Endothelial cell of umbilical vein (primary cell): ENCODE measurements around the gene FOXL1. TPM values are rescaled to one million over a fixed set of nuclear protein-coding genes. Genes with fewer than 3 reads are reported as not detected.

ENCODE experiments used
- BruUV-seq: library from RNA; stranded (reverse); fragments of 400-500 nt; replicated peaks from 2 replicates; lab custom pipeline; 2021; lab: Mats Ljungman, UMichigan
- CTCF ChIA-PET: fragments of 300-600, 350-600 bp; sonication (Branson Sonifier 250); formaldehyde crosslinking; loops from one replicate; lab custom pipeline; 2021; ENCODE audit warnings: antibody characterized with exemption, inconsistent platforms; lab: Charles Lee
- POLR2A ChIA-PET: fragments of 300-600, 350-600 bp; sonication (Branson Sonifier 250); formaldehyde crosslinking; loops from one replicate; lab custom pipeline; 2021; ENCODE audit warnings: antibody characterized with exemption, inconsistent platforms; lab: Charles Lee
- DNase-seq: peaks from one replicate; pipeline ENCODE4 v3.0.0-alpha.2; 2011; ENCODE audit warnings: low read depth, low spot score
- FAIRE-seq: peaks from 2 replicates; lab custom pipeline; 2011; peaks lifted over from hg19 to GRCh38; lab: Jason Lieb, UNC
- H2AFZ ChIP-seq: 2 replicates; pipeline ENCODE4 v1.6.0; 2012; ENCODE audit warnings: low read depth, low read length, control low read depth, inconsistent platforms
- H3K27ac ChIP-seq: 2 replicates; pipeline ENCODE4 v1.5.1; 2011; ENCODE audit warnings: low read depth, mild to moderate bottlenecking, control low read depth, low read length, moderate library complexity; ENCODE audit not compliant: insufficient read depth
- H3K27me3 ChIP-seq, 2 experiments: 2 replicates each; pipeline versions ENCODE4 v1.6.0 to v1.6.1; 2011; ENCODE audit warnings: low read length in 2 of 2, mixed read lengths in 1 of 2; ENCODE audit not compliant: control insufficient read depth in 2 of 2, insufficient read depth in 2 of 2
- H3K36me3 ChIP-seq, 2 experiments: 2 replicates in 1 of 2; 3 replicates in 1 of 2; pipeline ENCODE4 v1.5.1; 2011; ENCODE audit warnings: low read length in 2 of 2, mild to moderate bottlenecking in 1 of 2, moderate library complexity in 1 of 2; ENCODE audit not compliant: control insufficient read depth in 2 of 2, insufficient read depth in 2 of 2; ENCODE audit errors: extremely low read depth in 1 of 2
- H3K4me1 ChIP-seq: 3 replicates; pipeline ENCODE4 v1.5.1; 2011; ENCODE audit warnings: mild to moderate bottlenecking, low read length; ENCODE audit not compliant: control insufficient read depth, insufficient read depth; ENCODE audit errors: extremely low read depth
- H3K4me2 ChIP-seq: 2 replicates; pipeline ENCODE4 v1.6.1; 2011; ENCODE audit warnings: low read length, control low read depth, mixed read lengths; ENCODE audit not compliant: insufficient read depth
- H3K4me3 ChIP-seq, 3 experiments: fragments of 200-600 bp in 1 of 3; sonication (generic), shearing (Covaris generic) in 1 of 3; replicated peaks in 1 of 3; 2 replicates each; pipeline ENCODE4 v1.5.1; 2011 to 2016; ENCODE audit warnings: control low read depth in 3 of 3, low read length in 3 of 3, mild to moderate bottlenecking in 2 of 3, inconsistent platforms in 1 of 3, low read depth in 1 of 3, moderate library complexity in 1 of 3; ENCODE audit not compliant: insufficient read depth in 1 of 3
- H3K79me2 ChIP-seq: 2 replicates; pipeline ENCODE4 v1.6.0; 2012; ENCODE audit warnings: low read length, inconsistent platforms; ENCODE audit not compliant: control insufficient read depth, insufficient read depth
- H3K9ac ChIP-seq: replicated peaks from 2 replicates; pipeline ENCODE3; 2011; ENCODE audit warnings: low read length, control low read depth; ENCODE audit not compliant: insufficient read depth; ENCODE audit errors: extremely low read depth
- H3K9me1 ChIP-seq: replicated peaks from 3 replicates; pipeline ENCODE4 v1.6.0; 2011; ENCODE audit warnings: mild to moderate bottlenecking, low read length; ENCODE audit not compliant: control insufficient read depth, insufficient read depth; ENCODE audit errors: extremely low read depth
- H3K9me3 ChIP-seq: replicated peaks from 2 replicates; pipeline ENCODE4 v1.5.1; 2012; ENCODE audit warnings: low read length, inconsistent platforms; ENCODE audit not compliant: control insufficient read depth, insufficient read depth
- H4K20me1 ChIP-seq: replicated peaks from 2 replicates; pipeline ENCODE3; 2011; ENCODE audit warnings: mild to moderate bottlenecking, low read length; ENCODE audit not compliant: control insufficient read depth, insufficient read depth; ENCODE audit errors: extremely low read depth
- EZH2 ChIP-seq: IDR thresholded peaks from 2 replicates; pipeline ENCODE4 v1.6.1; 2012; ENCODE audit warnings: borderline replicate concordance, low read depth, mild to moderate bottlenecking, moderate library complexity, low read length, inconsistent platforms; ENCODE audit not compliant: severe bottlenecking
- FOS ChIP-seq: IDR thresholded peaks from 2 replicates; pipeline ENCODE4 v1.6.1; 2011; ENCODE audit warnings: mild to moderate bottlenecking, low read length, moderate library complexity, borderline replicate concordance; ENCODE audit not compliant: insufficient read depth
- GATA2 ChIP-seq: IDR thresholded peaks from 2 replicates; pipeline ENCODE4 v1.7.0; 2011; ENCODE audit warnings: low read depth, mild to moderate bottlenecking, moderate library complexity, mixed read lengths, low read length; ENCODE audit not compliant: insufficient read length, insufficient read depth
- JUN ChIP-seq: IDR thresholded peaks from 2 replicates; pipeline ENCODE4 v1.6.1; 2011; ENCODE audit warnings: borderline replicate concordance, low read depth; ENCODE audit not compliant: insufficient read length, insufficient read depth
- MAX ChIP-seq: IDR thresholded peaks from 2 replicates; pipeline ENCODE4 v1.6.1; 2011; ENCODE audit not compliant: insufficient read depth, insufficient read length
- MYC ChIP-seq: IDR thresholded peaks from one replicate; pipeline ENCODE4 v1.6.1; 2011; ENCODE audit warnings: mild to moderate bottlenecking, low read depth, low read length
- POLR2A ChIP-seq: IDR thresholded peaks from 2 replicates; pipeline ENCODE4 v1.6.1; 2012; ENCODE audit warnings: low read depth, mild to moderate bottlenecking, control low read depth, low read length
- POLR2AphosphoS5 ChIP-seq: IDR thresholded peaks from 2 replicates; pipeline ENCODE4 v1.6.1; 2012; ENCODE audit warnings: low read depth, mild to moderate bottlenecking, control low read depth, low read length, moderate library complexity; ENCODE audit not compliant: insufficient read depth
- dilution Hi-C: fragments of 300-500 bp; cut with MboI; formaldehyde crosslinking; loops from one replicate; pipeline ENCODE4 v1.15.0; 2019; ENCODE audit warnings: low sequenced_read_pairs; ENCODE audit not compliant: extremely low pct_ligation_motif_present
- intact Hi-C: fragments of 100-400 bp; cut with micrococcal nuclease; formaldehyde crosslinking; loops from one replicate; pipeline ENCODE4 v1.10.0; 2022
- polyA plus RNA-seq, 4 experiments: library from polyadenylated mRNA; depleted of rRNA in 3 of 4; stranded (reverse) in 3 of 4; unstranded in 1 of 4; fragments of >200 nt; gene quantifications; 2 replicates each; pipeline versions ENCODE4 v1.2.1 to v1.2.3, GENCODE V29; 2011 to 2012; ENCODE audit warnings: missing spikeins in 1 of 4
- total RNA-seq: library from RNA; stranded (reverse); gene quantifications from 2 replicates; pipeline ENCODE4 v1.2.3, GENCODE V29; 2021
- TF ChIP-seq, protein P1 (sequence below), 2 donors: IDR thresholded peaks; 1 replicate in 1 of 2; 2 replicates in 1 of 2; pipeline ENCODE4 v1.5.1; 2011; ENCODE audit warnings: low read length in 2 of 2, mild to moderate bottlenecking in 2 of 2, moderate library complexity in 2 of 2, control low read depth in 1 of 2, inconsistent platforms in 1 of 2, low read depth in 1 of 2; ENCODE audit not compliant: insufficient read depth in 1 of 2; ENCODE audit errors: extremely low read depth in 1 of 2

FOXL1 gene
- total and polyA plus RNA-seq, 2 donors (not counting 3 experiments of a cell fraction or from before 2014, with no cell fraction given) = 2.8 to 3.8 TPM

- CTCF ChIA-PET = interaction anchor here (0.9 to 10.4 kb wide), 14 partner anchors 91 to 727 kb away, joined by 3 to 283 read pairs (median 4); no protein-coding TSS in a partner anchor
- H4K20me1 ChIP-seq = no peaks in the 10 kb centered on the region
These were observed 7.5 kb upstream of the FOXL1 start for GRCh38 chr16:86570558-86571529.

More at GRCh38 chr16:86570558-86571529, 7.5 kb upstream of the FOXL1 start:
- Histone ChIP-seq H3K27ac (peak overlapping the region; percentile 78), H3K79me2 (peaks cover 93% of the 10 kb centered on the region), H3K36me3 (peaks cover 5 to 10% of the 10 kb centered on the region in 2 experiments), H3K9me1 (no peaks in the 10 kb centered on the region), H3K9ac (peak overlapping the region; percentile 86), H2AFZ (no peak overlapping the region), H3K9me3 (no peaks in the 10 kb centered on the region), H3K4me3 (peak overlapping the region; percentile 88 to 99 (median 94)), H3K4me2 (peak overlapping the region; percentile 76), H3K4me1 (peaks cover 35% of the 10 kb centered on the region), H3K27me3 (no peaks in the 10 kb centered on the region)
- dilution Hi-C loops (no loop called here), intact Hi-C loops (loop anchor here (1.0 to 2.0 kb wide), 2 partner anchors 94 to 109 kb away; no protein-coding TSS in a partner anchor)
- BruUV-seq = TSS peak; percentile 27
- FAIRE-seq (peak; percentile 55), DNase-seq (peak; percentile 57)
- POLR2A ChIA-PET = interaction anchor here (0.9 kb wide), 1 partner anchor 266 kb away, joined by 4 read pairs; no protein-coding TSS in a partner anchor
- no peak for TF ChIP-seq JUN
- TF ChIP-seq POLR2A = no peak
- TF ChIP-seq EZH2 = no peak
- TF ChIP-seq MAX = no peak
- TF ChIP-seq MYC = no peak
- TF ChIP-seq, protein P1, sequence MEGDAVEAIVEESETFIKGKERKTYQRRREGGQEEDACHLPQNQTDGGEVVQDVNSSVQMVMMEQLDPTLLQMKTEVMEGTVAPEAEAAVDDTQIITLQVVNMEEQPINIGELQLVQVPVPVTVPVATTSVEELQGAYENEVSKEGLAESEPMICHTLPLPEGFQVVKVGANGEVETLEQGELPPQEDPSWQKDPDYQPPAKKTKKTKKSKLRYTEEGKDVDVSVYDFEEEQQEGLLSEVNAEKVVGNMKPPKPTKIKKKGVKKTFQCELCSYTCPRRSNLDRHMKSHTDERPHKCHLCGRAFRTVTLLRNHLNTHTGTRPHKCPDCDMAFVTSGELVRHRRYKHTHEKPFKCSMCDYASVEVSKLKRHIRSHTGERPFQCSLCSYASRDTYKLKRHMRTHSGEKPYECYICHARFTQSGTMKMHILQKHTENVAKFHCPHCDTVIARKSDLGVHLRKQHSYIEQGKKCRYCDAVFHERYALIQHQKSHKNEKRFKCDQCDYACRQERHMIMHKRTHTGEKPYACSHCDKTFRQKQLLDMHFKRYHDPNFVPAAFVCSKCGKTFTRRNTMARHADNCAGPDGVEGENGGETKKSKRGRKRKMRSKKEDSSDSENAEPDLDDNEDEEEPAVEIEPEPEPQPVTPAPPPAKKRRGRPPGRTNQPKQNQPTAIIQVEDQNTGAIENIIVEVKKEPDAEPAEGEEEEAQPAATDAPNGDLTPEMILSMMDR (IDR thresholded peaks at IDR 0.05; ENCODE audit: extremely low read depth in 1 of 2, insufficient read depth in 1 of 2, low read depth in 1 of 2, low read length in 2 of 2) = no peak
- TF ChIP-seq FOS = no peak
- TF ChIP-seq GATA2 = no peak
- TF ChIP-seq POLR2AphosphoS5 = no peak
